KMS-11 (cell line): ENCODE data around the gene NYAP1.
A peak's percentile ranks its signal among the peaks of the same experiment; 100 is the strongest.

Experiments used
- H2AFZ ChIP-seq: fragments of 200-600 bp; sonication (generic); 2 replicates; pipeline ENCODE4 v1.6.1; 2016; ENCODE audit warnings: antibody characterized with exemption, mixed run types, low read depth
- H3K27ac ChIP-seq: fragments of 200-600 bp; sonication (generic); 2 replicates; pipeline ENCODE4 v1.6.1; 2016; ENCODE audit warnings: mild to moderate bottlenecking, mixed run types
- H3K27me3 ChIP-seq: fragments of 200-600 bp; sonication (generic); 2 replicates; pipeline ENCODE4 v1.6.1; 2017; ENCODE audit warnings: mild to moderate bottlenecking, low read depth, mixed run types, moderate library complexity; ENCODE audit not compliant: insufficient read depth
- H3K36me3 ChIP-seq: fragments of 200-600 bp; sonication (generic); 2 replicates; pipeline ENCODE4 v1.6.1; 2017; ENCODE audit warnings: mild to moderate bottlenecking, mixed run types; ENCODE audit not compliant: insufficient read depth
- H3K4me1 ChIP-seq: fragments of 200-600 bp; sonication (generic); 2 replicates; pipeline ENCODE4 v1.6.1; 2016; ENCODE audit warnings: mild to moderate bottlenecking, low read depth, mixed run types; ENCODE audit not compliant: poor library complexity, severe bottlenecking
- H3K4me2 ChIP-seq: fragments of 200-600 bp; sonication (generic); 2 replicates; pipeline ENCODE4 v1.7.0; 2016; ENCODE audit warnings: mild to moderate bottlenecking, mixed run types
- H3K4me3 ChIP-seq: fragments of 200-600 bp; sonication (generic); IDR thresholded peaks from 2 replicates; pipeline ENCODE4 v1.6.1; 2017; ENCODE audit warnings: low read depth, low read length, mixed read lengths; ENCODE audit not compliant: insufficient read depth
- H3K79me2 ChIP-seq: fragments of 200-600 bp; sonication (generic); 2 replicates; pipeline ENCODE4 v1.6.1; 2016; ENCODE audit warnings: low read depth, mixed run types; ENCODE audit not compliant: insufficient read depth
- H3K9ac ChIP-seq: fragments of 200-600 bp; sonication (generic); 2 replicates; pipeline ENCODE4 v1.6.1; 2016; ENCODE audit warnings: mild to moderate bottlenecking, mixed run types
- H4K20me1 ChIP-seq: fragments of 200-600 bp; sonication (generic); 2 replicates; pipeline ENCODE4 v1.6.1; 2016; ENCODE audit warnings: mild to moderate bottlenecking, mixed run types; ENCODE audit not compliant: insufficient read depth
- TF ChIP-seq, protein P1 (sequence below): fragments of 200-600 bp; sonication (generic); conservative IDR thresholded peaks from 2 replicates; pipeline ENCODE4 v1.6.1; 2017; ENCODE audit warnings: low read depth, mild to moderate bottlenecking, antibody characterized with exemption, low read length, moderate library complexity, mixed read lengths

NYAP1 gene

DNA sequence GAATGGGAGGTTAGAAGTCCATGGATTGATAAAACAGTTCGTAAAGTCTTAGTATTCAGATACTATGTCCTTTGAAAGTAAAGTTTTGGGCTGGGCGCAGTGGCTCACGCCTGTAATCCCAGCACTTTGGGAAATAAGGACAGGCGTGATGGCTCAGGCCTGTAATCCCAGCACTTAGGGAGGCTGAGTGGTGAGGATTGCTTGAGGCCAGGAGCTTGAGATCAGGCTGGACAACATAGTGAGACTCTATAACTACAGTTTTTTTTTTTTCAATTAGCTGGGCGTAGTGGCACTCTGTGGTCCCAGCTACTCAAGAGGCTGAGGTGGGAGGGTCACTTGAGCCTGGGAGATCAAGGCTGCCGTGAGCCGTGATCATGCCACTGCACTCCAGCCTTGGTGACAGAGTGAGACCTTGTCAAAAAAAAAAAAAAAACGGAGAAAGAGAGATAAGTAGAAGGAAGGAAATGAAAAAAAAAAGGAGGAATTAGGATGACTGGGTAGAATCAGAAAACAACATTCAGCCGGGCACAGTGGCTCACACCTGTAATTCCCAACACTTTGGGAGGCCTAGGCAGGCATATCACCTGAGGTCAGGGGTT is 29.6 kb downstream of the NYAP1 start:
- H3K4me1 ChIP-seq, result peaks cover 29% of the 10 kb centered on the region
- TF ChIP-seq, protein P1, sequence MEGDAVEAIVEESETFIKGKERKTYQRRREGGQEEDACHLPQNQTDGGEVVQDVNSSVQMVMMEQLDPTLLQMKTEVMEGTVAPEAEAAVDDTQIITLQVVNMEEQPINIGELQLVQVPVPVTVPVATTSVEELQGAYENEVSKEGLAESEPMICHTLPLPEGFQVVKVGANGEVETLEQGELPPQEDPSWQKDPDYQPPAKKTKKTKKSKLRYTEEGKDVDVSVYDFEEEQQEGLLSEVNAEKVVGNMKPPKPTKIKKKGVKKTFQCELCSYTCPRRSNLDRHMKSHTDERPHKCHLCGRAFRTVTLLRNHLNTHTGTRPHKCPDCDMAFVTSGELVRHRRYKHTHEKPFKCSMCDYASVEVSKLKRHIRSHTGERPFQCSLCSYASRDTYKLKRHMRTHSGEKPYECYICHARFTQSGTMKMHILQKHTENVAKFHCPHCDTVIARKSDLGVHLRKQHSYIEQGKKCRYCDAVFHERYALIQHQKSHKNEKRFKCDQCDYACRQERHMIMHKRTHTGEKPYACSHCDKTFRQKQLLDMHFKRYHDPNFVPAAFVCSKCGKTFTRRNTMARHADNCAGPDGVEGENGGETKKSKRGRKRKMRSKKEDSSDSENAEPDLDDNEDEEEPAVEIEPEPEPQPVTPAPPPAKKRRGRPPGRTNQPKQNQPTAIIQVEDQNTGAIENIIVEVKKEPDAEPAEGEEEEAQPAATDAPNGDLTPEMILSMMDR, result no peak
- H3K4me2 ChIP-seq, result no peak overlapping the region
- no peaks in the 10 kb centered on the region for H3K27me3 ChIP-seq
- no peaks in the 10 kb centered on the region for H3K36me3 ChIP-seq
- H3K79me2 ChIP-seq, result no peaks in the 10 kb centered on the region
- no peaks in the 10 kb centered on the region for H4K20me1 ChIP-seq
- H3K4me3 ChIP-seq, result no peak overlapping the region
- no peak overlapping the region for H3K27ac ChIP-seq
- no peak overlapping the region for H2AFZ ChIP-seq
- no peak overlapping the region for H3K9ac ChIP-seq

DNA sequence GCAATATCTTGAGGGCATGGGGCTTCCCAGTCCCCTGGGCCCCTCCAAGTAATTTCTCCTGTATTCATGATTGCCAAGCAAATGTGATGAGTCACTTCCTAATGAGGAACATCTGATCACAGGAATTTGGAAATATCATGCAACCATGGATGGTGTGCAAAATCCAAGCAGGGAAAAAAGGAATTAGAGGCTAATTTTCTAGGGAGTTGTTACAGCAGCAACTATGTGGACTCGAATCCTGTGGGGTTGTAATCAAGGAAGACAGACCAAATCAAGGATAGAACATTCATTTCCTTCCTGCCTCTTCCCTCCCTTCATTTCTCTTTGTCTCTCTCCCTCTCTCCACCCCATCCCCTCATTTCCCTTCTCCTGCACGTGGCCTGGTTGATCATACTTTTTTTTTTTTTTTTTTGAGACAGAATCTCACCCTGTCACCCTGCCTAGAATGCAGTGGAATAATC is 31.4 kb downstream of the NYAP1 start:
- Histone ChIP-seq H3K79me2 (no peaks in the 10 kb centered on the region), H2AFZ (no peak overlapping the region), H3K4me1 (peaks cover 29% of the 10 kb centered on the region), H3K27ac (no peak overlapping the region), H3K4me3 (no peak overlapping the region), H3K9ac (no peak overlapping the region), H3K36me3 (no peaks in the 10 kb centered on the region), H3K4me2 (no peak overlapping the region), H4K20me1 (no peaks in the 10 kb centered on the region), H3K27me3 (no peaks in the 10 kb centered on the region)
- TF ChIP-seq, protein P1, result no peak

- Histone ChIP-seq H3K4me2 (peak overlapping the region; percentile 49), H3K27me3 (no peaks in the 10 kb centered on the region), H3K9ac (peak overlapping the region; percentile 38; the same call in 1 of the 2 replicates), H3K4me3 (no peak overlapping the region), H3K79me2 (no peaks in the 10 kb centered on the region), H3K4me1 (peaks cover 29% of the 10 kb centered on the region), H2AFZ (peak overlapping the region; percentile 71), H3K36me3 (no peaks in the 10 kb centered on the region), H3K27ac (peak overlapping the region; percentile 68), H4K20me1 (no peaks in the 10 kb centered on the region)
- TF ChIP-seq, protein P1, result no peak
Observed at GRCh38 chr7:100516135-100516812, 32.5 kb downstream of the NYAP1 start.

GRCh38 chr7:100517305-100517704 is 33.6 kb downstream of the NYAP1 start:
- TF ChIP-seq, protein P1, result no peak
- no peak overlapping the region for H3K4me2 ChIP-seq
- no peaks in the 10 kb centered on the region for H4K20me1 ChIP-seq
- no peak overlapping the region for H3K9ac ChIP-seq
- H3K27ac ChIP-seq, result no peak overlapping the region
- H3K36me3 ChIP-seq, result no peaks in the 10 kb centered on the region
- no peak overlapping the region for H2AFZ ChIP-seq
- no peaks in the 10 kb centered on the region for H3K27me3 ChIP-seq
- no peaks in the 10 kb centered on the region for H3K79me2 ChIP-seq
- H3K4me3 ChIP-seq, result no peak overlapping the region
- H3K4me1 ChIP-seq, result peaks cover 29% of the 10 kb centered on the region
